H9 (cell line): ENCODE measurements around the gene HCK. TPM values are rescaled to one million over a fixed set of nuclear protein-coding genes. Genes with fewer than 3 reads are reported as not detected.

Experiments used
- DNase-seq: peaks from one replicate; pipeline ENCODE4 v3.0.0-alpha.2; 2017
- H2AFZ ChIP-seq: one replicate; pipeline ENCODE4 v1.6.1; 2013; ENCODE audit warnings: mild to moderate bottlenecking, low read length, control low read depth, moderate library complexity
- H2AK5ac ChIP-seq: 2 replicates; pipeline ENCODE4 v1.6.1; 2013; ENCODE audit warnings: low read length, control low read depth, mixed read lengths; ENCODE audit not compliant: insufficient read length
- H2BK120ac ChIP-seq: one replicate; pipeline ENCODE4 v1.6.1; 2013; ENCODE audit warnings: low read depth, mild to moderate bottlenecking, low read length, control low read depth, inconsistent platforms; ENCODE audit not compliant: poor library complexity, severe bottlenecking
- H2BK12ac ChIP-seq: 2 replicates; pipeline ENCODE4 v1.6.1; 2013; ENCODE audit warnings: low read length, control low read depth, mixed read lengths, low read depth; ENCODE audit not compliant: insufficient read length
- H2BK15ac ChIP-seq: 2 replicates; pipeline ENCODE4 v1.6.1; 2013; ENCODE audit warnings: low read depth, low read length, control low read depth
- H2BK20ac ChIP-seq: one replicate; pipeline ENCODE4 v1.6.1; 2013; ENCODE audit warnings: low read depth, mild to moderate bottlenecking, low read length, control low read depth, inconsistent platforms; ENCODE audit not compliant: poor library complexity, severe bottlenecking
- H2BK5ac ChIP-seq: 2 replicates; pipeline ENCODE4 v1.6.1; 2013; ENCODE audit warnings: low read length, control low read depth, mixed read lengths; ENCODE audit not compliant: insufficient read length
- H3K14ac ChIP-seq: 2 replicates; pipeline ENCODE4 v1.6.1; 2013; ENCODE audit warnings: low read length, control low read depth; ENCODE audit not compliant: insufficient read depth
- H3K18ac ChIP-seq: 2 replicates; pipeline ENCODE4 v1.6.1; 2013; ENCODE audit warnings: low read depth, mild to moderate bottlenecking, mixed read lengths, low read length, control low read depth; ENCODE audit not compliant: insufficient read length
- H3K23ac ChIP-seq: 2 replicates; pipeline ENCODE4 v1.6.1; 2013; ENCODE audit warnings: low read length, control low read depth, mixed read lengths, low read depth; ENCODE audit not compliant: insufficient read length
- H3K23me2 ChIP-seq: 2 replicates; pipeline ENCODE4 v1.6.1; 2013; ENCODE audit warnings: low read depth, mild to moderate bottlenecking, mixed read lengths, low read length, control low read depth; ENCODE audit not compliant: insufficient read length, poor library complexity, severe bottlenecking
- H3K27ac ChIP-seq: 2 replicates; pipeline ENCODE4 v1.5.1; 2013; ENCODE audit warnings: low read length, control low read depth, mixed read lengths, low read depth; ENCODE audit not compliant: insufficient read length
- H3K27me3 ChIP-seq: 2 replicates; pipeline ENCODE4 v1.6.1; 2013; ENCODE audit warnings: low read length, control low read depth, inconsistent platforms; ENCODE audit not compliant: insufficient read depth
- H3K4ac ChIP-seq: 2 replicates; pipeline ENCODE4 v1.6.1; 2013; ENCODE audit warnings: low read depth, mild to moderate bottlenecking, control low read depth, inconsistent platforms, low read length, moderate library complexity
- H3K4me1 ChIP-seq: 2 replicates; pipeline ENCODE4 v1.6.1; 2013; ENCODE audit warnings: low read length, control low read depth, inconsistent platforms; ENCODE audit not compliant: insufficient read depth
- H3K4me2 ChIP-seq: 2 replicates; pipeline ENCODE4 v1.6.1; 2013; ENCODE audit warnings: low read length, control low read depth, mixed read lengths; ENCODE audit not compliant: insufficient read length, insufficient read depth
- H3K56ac ChIP-seq: 2 replicates; pipeline ENCODE4 v1.6.1; 2013; ENCODE audit warnings: low read depth, mild to moderate bottlenecking, mixed read lengths, low read length, control low read depth; ENCODE audit not compliant: insufficient read length
- H3K79me1 ChIP-seq: 2 replicates; pipeline ENCODE4 v1.6.1; 2013; ENCODE audit warnings: low read depth, mild to moderate bottlenecking, moderate library complexity, low read length, control low read depth, inconsistent platforms; ENCODE audit not compliant: insufficient read depth, poor library complexity, severe bottlenecking
- H3K79me2 ChIP-seq: 2 replicates; pipeline ENCODE4 v1.6.1; 2013; ENCODE audit warnings: low read length, control low read depth, inconsistent platforms; ENCODE audit not compliant: insufficient read depth
- H3K9ac ChIP-seq: 2 replicates; pipeline ENCODE4 v1.6.1; 2013; ENCODE audit warnings: low read length, control low read depth, mixed read lengths; ENCODE audit not compliant: insufficient read length; ENCODE audit errors: extremely low read depth
- H3K9me3 ChIP-seq: one replicate; pipeline ENCODE4 v1.6.1; 2013; ENCODE audit warnings: low read depth, low read length, inconsistent platforms; ENCODE audit not compliant: control insufficient read depth
- H3T11ph ChIP-seq: one replicate; pipeline ENCODE4 v1.6.1; 2013; ENCODE audit warnings: mild to moderate bottlenecking, low read length, control low read depth, inconsistent platforms
- H4K20me1 ChIP-seq: one replicate; pipeline ENCODE4 v1.6.1; 2013; ENCODE audit not compliant: control insufficient read depth, insufficient read length, insufficient read depth
- H4K5ac ChIP-seq: 2 replicates; pipeline ENCODE4 v1.6.1; 2013; ENCODE audit warnings: low read depth, mild to moderate bottlenecking, mixed read lengths, low read length, control low read depth; ENCODE audit not compliant: insufficient read length
- H4K8ac ChIP-seq: replicated peaks from 2 replicates; pipeline ENCODE4 v1.6.1; 2013; ENCODE audit warnings: low read length, control low read depth, mixed read lengths, low read depth; ENCODE audit not compliant: insufficient read length
- H4K91ac ChIP-seq: 2 replicates; pipeline ENCODE4 v1.6.1; 2013; ENCODE audit warnings: low read depth, mild to moderate bottlenecking, moderate library complexity, mixed read lengths, low read length, control low read depth; ENCODE audit not compliant: insufficient read length
- H3K27ac Mint-ChIP-seq, 3 experiments: 2 replicates in 2 of 3; 3 replicates in 1 of 3; pipeline ENCODE4 v1.8.0; 2020 to 2021; ENCODE audit warnings: mixed read lengths in 3 of 3, mild to moderate bottlenecking in 1 of 3, moderate library complexity in 1 of 3
- H3K27me3 Mint-ChIP-seq: 2 replicates; pipeline ENCODE4 v1.8.0; 2021; ENCODE audit warnings: low read depth, mild to moderate bottlenecking, moderate library complexity, mixed read lengths
- H3K36me3 Mint-ChIP-seq, 3 experiments: 2 replicates in 2 of 3; 3 replicates in 1 of 3; pipeline ENCODE4 v1.8.0; 2020 to 2021; ENCODE audit warnings: low read depth in 3 of 3, mixed read lengths in 3 of 3; ENCODE audit not compliant: insufficient read depth in 1 of 3
- H3K4me1 Mint-ChIP-seq, 2 experiments: 2 replicates each; pipeline ENCODE4 v1.8.0; 2020; ENCODE audit warnings: mixed read lengths in 2 of 2
- H3K4me3 Mint-ChIP-seq, 2 experiments: 2 replicates in 1 of 2; 3 replicates in 1 of 2; pipeline ENCODE4 v1.8.0; 2020 to 2021; ENCODE audit warnings: mild to moderate bottlenecking in 2 of 2, mixed read lengths in 2 of 2, moderate library complexity in 1 of 2
- H3K9me3 Mint-ChIP-seq, 2 experiments: 2 replicates in 1 of 2; 3 replicates in 1 of 2; pipeline ENCODE4 v1.8.0; 2020; ENCODE audit warnings: mild to moderate bottlenecking in 2 of 2, mixed read lengths in 2 of 2, moderate library complexity in 1 of 2
- WGBS: extraction: QIAGEN DNeasy Blood & Tissue Kit; methylation state at CpG from one replicate; pipeline ENCODE4 v1.1.7; 2013; ENCODE audit warnings: missing lambda C conversion rate, low lambda C conversion rate, mixed read lengths; ENCODE audit not compliant: insufficient read length; ENCODE audit errors: extremely low coverage; 5-methylcytosine and 5-hydroxymethylcytosine counted together
- total RNA-seq: library from RNA; stranded (reverse); gene quantifications from 2 replicates; pipeline ENCODE4 v1.2.1, GENCODE V29; 2021
- TF ChIP-seq, protein P1 (sequence below): fragments of 200-600 bp; sonication (generic); conservative IDR thresholded peaks from 3 replicates; pipeline ENCODE4 v1.8.0; 2021; ENCODE audit warnings: antibody characterized with exemption, mild to moderate bottlenecking

Gene HCK
- total RNA-seq, 1 experiment from 2014 or later: 1.7 TPM

DNA sequence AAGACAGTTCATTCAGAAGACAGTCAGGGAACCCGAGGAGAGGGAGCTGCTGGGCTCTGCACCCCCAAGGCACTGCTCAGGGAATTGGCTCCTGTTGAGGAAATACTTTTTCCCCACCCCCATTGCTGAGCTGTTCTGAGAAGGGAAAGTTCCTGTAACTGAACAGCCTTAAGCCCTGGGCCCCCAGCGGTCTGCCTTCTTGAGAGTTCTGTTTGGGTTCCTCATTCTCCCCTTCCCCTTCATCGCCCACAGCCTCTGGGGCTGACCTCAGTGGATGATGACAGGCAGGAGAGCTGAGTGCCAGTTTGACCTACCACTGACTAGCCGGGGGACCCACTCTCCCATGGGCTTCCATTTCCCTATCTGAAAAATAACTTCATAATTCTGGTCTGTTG lies 10.7 kb downstream of the HCK start:
- Histone ChIP-seq H3T11ph (no peak overlapping the region), H2AFZ (no peak overlapping the region), H3K9ac (no peak overlapping the region), H3K9me3 (no peaks in the 10 kb centered on the region), H4K91ac (no peak overlapping the region), H3K4me2 (no peak overlapping the region), H3K4me1 (no peaks in the 10 kb centered on the region), H4K5ac (no peak overlapping the region), H2BK15ac (no peak overlapping the region), H3K56ac (no peak overlapping the region), H2BK120ac (no peak overlapping the region), H2BK5ac (no peak overlapping the region), H3K79me1 (no peaks in the 10 kb centered on the region), H3K18ac (no peak overlapping the region), H2BK12ac (no peak overlapping the region), H3K23ac (no peak overlapping the region), H3K79me2 (no peaks in the 10 kb centered on the region), H3K27ac (no peak overlapping the region), H3K4ac (no peak overlapping the region), H4K8ac (no peak overlapping the region), H3K27me3 (no peaks in the 10 kb centered on the region), H2AK5ac (no peak overlapping the region), H4K20me1 (no peaks in the 10 kb centered on the region), H2BK20ac (no peak overlapping the region), H3K14ac (no peak overlapping the region), H3K23me2 (no peaks in the 10 kb centered on the region)
- Mint-ChIP-seq H3K36me3 (no peaks in the 10 kb centered on the region), H3K27ac (no peak overlapping the region), H3K27me3 (peaks cover 47% of the 10 kb centered on the region), H3K9me3 (no peaks in the 10 kb centered on the region), H3K4me3 (no peak overlapping the region), H3K4me1 (peaks cover 16 to 22% of the 10 kb centered on the region in 2 experiments)
- TF ChIP-seq, protein P1, sequence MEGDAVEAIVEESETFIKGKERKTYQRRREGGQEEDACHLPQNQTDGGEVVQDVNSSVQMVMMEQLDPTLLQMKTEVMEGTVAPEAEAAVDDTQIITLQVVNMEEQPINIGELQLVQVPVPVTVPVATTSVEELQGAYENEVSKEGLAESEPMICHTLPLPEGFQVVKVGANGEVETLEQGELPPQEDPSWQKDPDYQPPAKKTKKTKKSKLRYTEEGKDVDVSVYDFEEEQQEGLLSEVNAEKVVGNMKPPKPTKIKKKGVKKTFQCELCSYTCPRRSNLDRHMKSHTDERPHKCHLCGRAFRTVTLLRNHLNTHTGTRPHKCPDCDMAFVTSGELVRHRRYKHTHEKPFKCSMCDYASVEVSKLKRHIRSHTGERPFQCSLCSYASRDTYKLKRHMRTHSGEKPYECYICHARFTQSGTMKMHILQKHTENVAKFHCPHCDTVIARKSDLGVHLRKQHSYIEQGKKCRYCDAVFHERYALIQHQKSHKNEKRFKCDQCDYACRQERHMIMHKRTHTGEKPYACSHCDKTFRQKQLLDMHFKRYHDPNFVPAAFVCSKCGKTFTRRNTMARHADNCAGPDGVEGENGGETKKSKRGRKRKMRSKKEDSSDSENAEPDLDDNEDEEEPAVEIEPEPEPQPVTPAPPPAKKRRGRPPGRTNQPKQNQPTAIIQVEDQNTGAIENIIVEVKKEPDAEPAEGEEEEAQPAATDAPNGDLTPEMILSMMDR: no peak
- no CpG with 5 or more reads among the region's 4 CpGs for WGBS
- no peak for DNase-seq
